ENCODE results near the gene ADAMTS4. TPM values are rescaled to one million over a fixed set of nuclear protein-coding genes. Genes with fewer than 3 reads are reported as not detected.

Gene ADAMTS4
- total RNA-seq, 1 experiment from 2014 or later: 7.0 TPM

DNA sequence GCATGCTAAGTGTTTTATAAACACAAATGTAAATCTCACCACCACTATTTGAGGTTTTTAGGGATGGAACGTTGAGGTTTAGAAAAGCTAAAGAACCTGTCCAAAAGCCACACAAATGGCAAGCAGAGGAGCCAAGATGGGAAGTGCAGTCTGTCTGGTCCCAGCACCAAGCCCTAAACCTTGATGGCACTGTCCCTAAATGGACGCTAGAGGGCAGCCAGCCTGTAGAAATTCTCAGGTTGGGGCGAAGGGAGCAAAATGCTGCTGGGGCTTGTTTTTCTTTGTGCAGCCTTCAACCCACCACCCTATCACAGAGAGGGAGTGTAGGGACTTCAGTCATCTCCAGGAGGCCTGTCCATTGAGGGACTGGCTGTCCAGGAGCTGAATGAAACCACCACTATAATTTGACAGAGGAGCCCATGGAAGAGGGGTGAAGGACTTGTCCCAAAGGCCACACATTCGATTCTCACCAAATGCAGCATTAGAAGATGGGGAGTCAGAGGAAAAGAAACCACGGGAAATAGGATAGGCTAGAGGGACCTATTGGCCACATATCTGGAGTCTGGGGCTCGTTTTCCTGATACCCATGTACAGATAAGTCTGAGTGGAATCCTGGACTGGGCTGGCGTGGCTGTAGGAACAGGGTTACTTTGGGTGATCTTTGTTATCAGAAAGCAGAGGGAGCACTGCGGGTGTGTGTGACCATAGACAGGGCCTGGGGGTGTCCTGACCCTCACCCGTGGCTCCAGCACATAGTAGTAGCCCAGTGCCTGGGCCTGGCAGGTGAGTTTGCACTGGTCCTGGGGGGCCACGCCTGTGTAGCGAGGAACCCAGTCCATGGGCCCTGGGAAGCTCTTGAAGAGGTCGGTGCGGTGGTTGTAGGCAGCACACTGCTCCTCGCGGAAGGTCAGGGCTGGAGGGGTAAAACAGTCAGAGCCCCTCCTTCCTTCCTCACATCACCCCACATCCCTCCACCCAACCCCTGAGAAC lies 6.1 kb downstream of the ADAMTS4 start:
- Mint-ChIP-seq H3K27ac (peak overlapping the region in 1 of 3 experiments; percentile 81; a peak in 2 of 7 replicates), H3K36me3 (ENCODE audit: insufficient read depth in 1 of 3, low read depth in 3 of 3) (peaks cover 0 to 29% (median 16%) of the 10 kb centered on the region in 3 experiments; a peak in 4 of 7 replicates), H3K4me1 (peaks cover 20 to 25% of the 10 kb centered on the region in 2 experiments)

More for the DNA sequence above, 6.1 kb downstream of the ADAMTS4 start:
- Histone ChIP-seq H2BK5ac (ENCODE audit: insufficient read length, low read length) (no peak overlapping the region), H4K91ac (ENCODE audit: insufficient read length, low read depth, low read length) (no peak overlapping the region), H3K4ac (ENCODE audit: low read depth, low read length) (no peak overlapping the region), H3K27me3 (ENCODE audit: insufficient read depth, low read length) (no peaks in the 10 kb centered on the region), H3K79me2 (ENCODE audit: insufficient read depth, low read length) (no peaks in the 10 kb centered on the region), H3K79me1 (ENCODE audit: insufficient read depth, low read depth, low read length, poor library complexity, severe bottlenecking) (no peaks in the 10 kb centered on the region), H3K4me1 (ENCODE audit: insufficient read depth, low read length) (peaks cover 6% of the 10 kb centered on the region; the same call in 1 of the 2 replicates), H3K9ac (ENCODE audit: extremely low read depth, insufficient read length, low read length) (no peak overlapping the region), H3K23me2 (ENCODE audit: insufficient read length, low read depth, low read length, poor library complexity, severe bottlenecking) (no peaks in the 10 kb centered on the region), H2BK20ac (ENCODE audit: low read depth, low read length, poor library complexity, severe bottlenecking) (no peak overlapping the region), H3K18ac (ENCODE audit: insufficient read length, low read depth, low read length) (no peak overlapping the region), H3K4me2 (ENCODE audit: insufficient read depth, insufficient read length, low read length) (no peak overlapping the region), H3K56ac (ENCODE audit: insufficient read length, low read depth, low read length) (no peak overlapping the region), H4K8ac (replicated peaks; ENCODE audit: insufficient read length, low read depth, low read length) (no peak overlapping the region), H3K9me3 (ENCODE audit: control insufficient read depth, low read depth, low read length) (no peaks in the 10 kb centered on the region), H4K5ac (ENCODE audit: insufficient read length, low read depth, low read length) (no peak overlapping the region), H3T11ph (ENCODE audit: low read length) (no peak overlapping the region), H2AFZ (ENCODE audit: low read length) (no peak overlapping the region), H2AK5ac (ENCODE audit: insufficient read length, low read length) (no peak overlapping the region), H2BK120ac (ENCODE audit: low read depth, low read length, poor library complexity, severe bottlenecking) (no peak overlapping the region), H2BK15ac (ENCODE audit: low read depth, low read length) (no peak overlapping the region), H3K23ac (ENCODE audit: insufficient read length, low read depth, low read length) (no peak overlapping the region), H2BK12ac (ENCODE audit: insufficient read length, low read depth, low read length) (no peak overlapping the region), H3K14ac (ENCODE audit: insufficient read depth, low read length) (no peak overlapping the region), H3K27ac (ENCODE audit: insufficient read length, low read depth, low read length) (no peak overlapping the region), H4K20me1 (ENCODE audit: control insufficient read depth, insufficient read depth, insufficient read length) (no peaks in the 10 kb centered on the region)
- WGBS (ENCODE audit: extremely low coverage, insufficient read length, low lambda C conversion rate): no CpG with 5 or more reads among the region's 15 CpGs
- H3K9me3 Mint-ChIP-seq: no peaks in the 10 kb centered on the region
- TF ChIP-seq, protein P1, sequence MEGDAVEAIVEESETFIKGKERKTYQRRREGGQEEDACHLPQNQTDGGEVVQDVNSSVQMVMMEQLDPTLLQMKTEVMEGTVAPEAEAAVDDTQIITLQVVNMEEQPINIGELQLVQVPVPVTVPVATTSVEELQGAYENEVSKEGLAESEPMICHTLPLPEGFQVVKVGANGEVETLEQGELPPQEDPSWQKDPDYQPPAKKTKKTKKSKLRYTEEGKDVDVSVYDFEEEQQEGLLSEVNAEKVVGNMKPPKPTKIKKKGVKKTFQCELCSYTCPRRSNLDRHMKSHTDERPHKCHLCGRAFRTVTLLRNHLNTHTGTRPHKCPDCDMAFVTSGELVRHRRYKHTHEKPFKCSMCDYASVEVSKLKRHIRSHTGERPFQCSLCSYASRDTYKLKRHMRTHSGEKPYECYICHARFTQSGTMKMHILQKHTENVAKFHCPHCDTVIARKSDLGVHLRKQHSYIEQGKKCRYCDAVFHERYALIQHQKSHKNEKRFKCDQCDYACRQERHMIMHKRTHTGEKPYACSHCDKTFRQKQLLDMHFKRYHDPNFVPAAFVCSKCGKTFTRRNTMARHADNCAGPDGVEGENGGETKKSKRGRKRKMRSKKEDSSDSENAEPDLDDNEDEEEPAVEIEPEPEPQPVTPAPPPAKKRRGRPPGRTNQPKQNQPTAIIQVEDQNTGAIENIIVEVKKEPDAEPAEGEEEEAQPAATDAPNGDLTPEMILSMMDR (conservative IDR thresholded peaks at IDR 0.05): peak; percentile 86
- H3K4me3 Mint-ChIP-seq: no peak overlapping the region
- peak; percentile 74 for DNase-seq
- H3K27me3 Mint-ChIP-seq (ENCODE audit: low read depth): no peaks in the 10 kb centered on the region
